ENCODE measurements around the gene NRDE2. TPM values are rescaled to one million over a fixed set of nuclear protein-coding genes. Genes with fewer than 3 reads are reported as not detected.
A peak's percentile ranks its signal among the peaks of the same experiment; 100 is the strongest.

Gene NRDE2
- polyA plus RNA-seq, 1 donor, result 15.8 TPM

GRCh38 chr14:90319173-90319572 is 12.6 kb downstream of the NRDE2 start:
- H3K36me3 ChIP-seq (ENCODE audit: control insufficient read depth, insufficient read depth, low read length), result peaks cover 21% of the 10 kb centered on the region
- DNase-seq, result no peak
- H3K4me3 ChIP-seq (ENCODE audit: low read length), result no peak overlapping the region
- H3K27me3 ChIP-seq (ENCODE audit: control insufficient read depth, insufficient read depth, low read length), result no peaks in the 10 kb centered on the region
- no peak overlapping the region for H3K27ac ChIP-seq (ENCODE audit: low read length)
- 100% methylated on average over 1 of the region's 3 CpGs for WGBS (ENCODE audit: insufficient coverage, low lambda C conversion rate)
- no peaks in the 10 kb centered on the region for H3K4me1 ChIP-seq (ENCODE audit: control insufficient read depth, insufficient read depth, low read length)
- H3K9me3 ChIP-seq (ENCODE audit: control insufficient read depth, low read depth, low read length), result peaks cover 5% of the 10 kb centered on the region

DNA sequence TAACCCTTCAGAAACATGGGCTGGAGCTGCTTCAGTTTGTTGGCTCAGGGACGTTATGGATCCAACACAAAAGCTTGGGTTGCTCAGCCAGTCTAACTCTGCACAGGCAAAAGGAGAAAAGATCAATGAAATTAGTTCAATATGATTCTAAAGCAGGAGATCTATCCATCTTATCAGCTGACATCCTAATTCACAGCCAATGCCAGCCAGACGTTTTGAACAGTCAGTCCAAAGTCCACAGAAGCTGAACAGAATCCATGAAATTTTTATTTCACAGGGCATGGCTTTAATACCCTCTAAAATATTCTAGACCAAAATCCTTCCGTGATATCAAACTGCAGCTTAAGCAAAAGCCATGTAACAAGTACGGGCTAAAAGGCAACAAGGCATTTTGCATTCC is 13.7 kb downstream of the NRDE2 start:
- H3K27ac ChIP-seq (ENCODE audit: low read length), result no peak overlapping the region
- H3K9me3 ChIP-seq (ENCODE audit: control insufficient read depth, low read depth, low read length), result peaks cover 5% of the 10 kb centered on the region
- peaks cover 29% of the 10 kb centered on the region for H3K36me3 ChIP-seq (ENCODE audit: control insufficient read depth, insufficient read depth, low read length)
- no CpG with 5 or more reads among the region's 4 CpGs for WGBS (ENCODE audit: insufficient coverage, low lambda C conversion rate)
- H3K27me3 ChIP-seq (ENCODE audit: control insufficient read depth, insufficient read depth, low read length), result no peaks in the 10 kb centered on the region
- no peak overlapping the region for H3K4me3 ChIP-seq (ENCODE audit: low read length)
- no peak for DNase-seq
- H3K4me1 ChIP-seq (ENCODE audit: control insufficient read depth, insufficient read depth, low read length), result no peaks in the 10 kb centered on the region

DNA sequence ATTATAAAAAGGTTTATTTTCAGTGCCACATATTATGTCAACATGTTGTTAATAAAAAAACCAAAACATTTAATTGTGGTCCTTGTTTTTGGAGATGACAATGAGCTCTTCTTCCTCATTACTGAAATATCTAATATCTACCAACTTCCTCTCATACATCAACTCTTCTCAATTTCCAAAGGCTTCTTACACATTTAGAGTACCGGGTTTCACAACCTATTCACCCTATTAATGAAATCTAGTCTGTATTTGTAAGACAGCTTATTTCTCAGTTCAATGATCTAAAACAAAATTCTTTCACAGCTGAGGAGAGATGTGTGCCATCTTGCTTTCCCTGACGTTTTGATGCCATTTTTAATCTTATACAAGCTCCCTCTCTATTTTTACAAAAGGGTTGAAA is 14.5 kb downstream of the NRDE2 start:
- Histone ChIP-seq H3K4me1 (ENCODE audit: control insufficient read depth, insufficient read depth, low read length) (no peaks in the 10 kb centered on the region), H3K36me3 (ENCODE audit: control insufficient read depth, insufficient read depth, low read length) (peaks cover 32% of the 10 kb centered on the region), H3K9me3 (ENCODE audit: control insufficient read depth, low read depth, low read length) (peaks cover 5% of the 10 kb centered on the region), H3K27me3 (ENCODE audit: control insufficient read depth, insufficient read depth, low read length) (no peaks in the 10 kb centered on the region), H3K4me3 (ENCODE audit: low read length) (no peak overlapping the region), H3K27ac (ENCODE audit: low read length) (no peak overlapping the region)
- DNase-seq, result no peak
- 100% methylated on average over 1 of the region's 2 CpGs for WGBS (ENCODE audit: insufficient coverage, low lambda C conversion rate)

DNA sequence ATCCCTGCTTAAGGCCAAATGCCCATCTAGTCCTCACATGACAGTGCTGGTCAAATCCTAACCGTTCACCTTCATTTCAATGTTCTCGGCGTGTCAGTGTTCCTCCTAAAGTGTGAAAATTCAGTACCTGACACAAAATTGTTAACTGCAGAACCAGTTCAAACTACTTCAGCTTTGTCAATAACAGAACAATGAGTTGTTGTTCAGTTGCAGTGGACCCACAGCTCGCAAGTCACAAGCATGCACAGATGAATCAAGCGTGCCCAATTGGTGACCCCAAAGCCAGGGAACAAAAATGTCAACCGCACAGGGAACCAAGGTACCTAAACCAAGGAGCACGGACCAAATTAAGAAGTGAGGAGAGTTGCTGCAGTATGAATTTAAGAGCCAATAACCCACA is 23.2 kb downstream of the NRDE2 start:
- no peak overlapping the region for H3K27ac ChIP-seq (ENCODE audit: low read length)
- no peaks in the 10 kb centered on the region for H3K27me3 ChIP-seq (ENCODE audit: control insufficient read depth, insufficient read depth, low read length)
- H3K4me1 ChIP-seq (ENCODE audit: control insufficient read depth, insufficient read depth, low read length), result peaks cover 27% of the 10 kb centered on the region
- H3K36me3 ChIP-seq (ENCODE audit: control insufficient read depth, insufficient read depth, low read length), result peaks cover 42% of the 10 kb centered on the region
- no peak for DNase-seq
- H3K4me3 ChIP-seq (ENCODE audit: low read length), result no peak overlapping the region
- 100% methylated on average over 1 of the region's 7 CpGs for WGBS (ENCODE audit: insufficient coverage, low lambda C conversion rate)
- no peaks in the 10 kb centered on the region for H3K9me3 ChIP-seq (ENCODE audit: control insufficient read depth, low read depth, low read length)

DNA sequence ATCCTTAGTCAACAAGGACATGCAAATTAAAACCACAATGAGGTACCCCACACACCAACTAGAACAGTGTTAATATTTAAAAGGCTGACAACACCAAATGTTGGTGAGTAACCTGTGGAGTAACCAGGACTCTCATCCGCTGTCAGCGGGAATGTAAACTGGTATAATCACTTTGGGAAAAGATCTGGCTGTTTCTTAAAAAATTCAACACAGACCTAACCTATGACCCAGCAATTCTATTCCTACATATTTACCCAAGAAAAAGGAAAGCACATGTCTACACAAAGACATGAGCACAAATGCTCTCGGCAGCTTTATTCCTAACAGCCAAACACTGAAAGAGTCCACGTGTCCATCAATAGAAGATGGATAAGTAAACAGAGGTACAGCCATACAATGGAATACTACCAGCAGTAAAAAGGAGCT is 26.6 kb downstream of the NRDE2 start:
- Histone ChIP-seq H3K9me3 (ENCODE audit: control insufficient read depth, low read depth, low read length) (no peaks in the 10 kb centered on the region), H3K4me1 (ENCODE audit: control insufficient read depth, insufficient read depth, low read length) (peaks cover 43% of the 10 kb centered on the region), H3K36me3 (ENCODE audit: control insufficient read depth, insufficient read depth, low read length) (peaks cover 24% of the 10 kb centered on the region), H3K4me3 (ENCODE audit: low read length) (no peak overlapping the region), H3K27me3 (ENCODE audit: control insufficient read depth, insufficient read depth, low read length) (no peaks in the 10 kb centered on the region), H3K27ac (ENCODE audit: low read length) (peak overlapping the region; percentile 78)
- DNase-seq, result peak in 1 of 2 donors; percentile 22
- no CpG with 5 or more reads among the region's 4 CpGs for WGBS (ENCODE audit: insufficient coverage, low lambda C conversion rate)

DNA sequence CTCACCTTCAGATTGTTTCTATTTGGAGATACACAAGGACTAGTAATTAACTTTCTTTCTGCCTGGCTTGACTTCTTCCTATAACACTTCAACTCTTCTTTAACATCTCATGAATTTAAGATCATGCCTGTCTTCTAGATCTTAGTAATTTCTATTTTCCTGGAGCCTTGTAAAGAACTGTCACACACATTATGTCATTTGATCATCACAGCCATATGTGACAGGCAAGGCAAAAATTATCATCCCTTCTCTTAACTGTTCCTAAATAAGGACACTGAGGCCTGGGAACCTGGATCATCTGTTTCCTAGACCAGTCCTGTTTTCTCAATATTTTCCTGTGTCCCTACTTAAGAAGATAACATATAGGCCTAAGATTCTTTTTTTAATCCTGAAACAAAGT is 27.2 kb downstream of the NRDE2 start:
- H3K27me3 ChIP-seq (ENCODE audit: control insufficient read depth, insufficient read depth, low read length), result no peaks in the 10 kb centered on the region
- DNase-seq, result peak in 1 of 2 donors; percentile 16
- no peaks in the 10 kb centered on the region for H3K9me3 ChIP-seq (ENCODE audit: control insufficient read depth, low read depth, low read length)
- no peak overlapping the region for H3K4me3 ChIP-seq (ENCODE audit: low read length)
- H3K4me1 ChIP-seq (ENCODE audit: control insufficient read depth, insufficient read depth, low read length), result peaks cover 43% of the 10 kb centered on the region
- H3K36me3 ChIP-seq (ENCODE audit: control insufficient read depth, insufficient read depth, low read length), result peaks cover 18% of the 10 kb centered on the region
- peak overlapping the region; percentile 78 for H3K27ac ChIP-seq (ENCODE audit: low read length)

DNA sequence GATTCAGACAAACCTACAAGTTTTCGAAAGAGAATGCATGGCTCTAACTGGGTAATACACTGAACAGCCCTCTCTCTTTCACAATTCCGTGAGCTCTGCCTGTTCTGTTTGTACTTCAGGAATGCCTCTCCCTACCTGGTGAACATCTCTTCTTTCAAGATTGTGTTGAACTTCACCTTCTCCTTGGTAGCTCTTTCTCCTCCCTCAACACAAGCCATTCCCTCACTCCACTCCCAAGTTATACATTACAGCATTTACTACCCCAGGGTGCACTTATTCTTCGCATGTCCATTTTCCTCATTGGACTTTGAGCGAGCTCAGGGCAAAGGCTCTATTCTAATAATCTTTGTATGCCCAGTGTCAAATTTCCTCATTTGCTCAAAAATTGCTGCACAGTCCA is 28.3 kb downstream of the NRDE2 start:
- H3K36me3 ChIP-seq (ENCODE audit: control insufficient read depth, insufficient read depth, low read length), result peaks cover 17% of the 10 kb centered on the region

DNA sequence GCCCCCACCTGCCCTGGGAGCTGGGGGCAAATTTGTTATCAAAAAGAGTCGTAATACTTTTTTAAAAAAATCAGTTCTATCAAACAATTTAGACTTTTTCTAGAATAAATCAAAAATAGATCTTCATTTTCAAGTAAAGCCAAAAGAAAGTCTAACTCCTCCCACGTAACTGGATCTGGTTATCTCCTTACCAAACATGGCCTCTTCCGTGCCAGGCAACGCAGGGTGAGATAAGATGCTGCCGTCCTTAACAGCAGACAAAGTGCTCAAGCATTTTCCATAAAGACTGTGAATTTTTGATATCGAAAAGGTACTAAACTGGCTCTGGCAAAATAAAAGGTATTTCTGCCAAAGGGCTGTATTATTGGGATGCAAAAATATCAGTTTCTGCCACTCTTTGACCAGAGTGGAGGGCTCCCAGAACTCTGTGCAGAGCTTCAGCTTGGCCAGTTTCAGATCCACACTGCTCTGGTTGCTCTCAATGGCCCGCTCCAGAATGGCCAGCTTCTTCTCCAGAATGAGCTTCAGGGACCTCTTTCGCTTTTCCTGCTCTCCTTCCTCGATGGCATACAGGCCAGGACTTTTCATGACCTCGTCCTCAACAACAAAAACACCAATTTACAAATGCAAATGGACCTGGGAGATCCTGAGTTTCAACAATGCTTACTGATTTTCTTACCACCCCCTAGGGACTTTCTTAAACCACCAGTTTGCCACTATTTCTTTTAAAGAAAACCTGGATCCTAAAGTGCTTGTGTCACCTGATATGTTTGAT is 29.0 kb downstream of the NRDE2 start:
- no peaks in the 10 kb centered on the region for H3K9me3 ChIP-seq (ENCODE audit: control insufficient read depth, low read depth, low read length)
- H3K27ac ChIP-seq (ENCODE audit: low read length), result peak overlapping the region; percentile 78
- peaks cover 14% of the 10 kb centered on the region for H3K36me3 ChIP-seq (ENCODE audit: control insufficient read depth, insufficient read depth, low read length)
- H3K4me1 ChIP-seq (ENCODE audit: control insufficient read depth, insufficient read depth, low read length), result peaks cover 46% of the 10 kb centered on the region
- H3K4me3 ChIP-seq (ENCODE audit: low read length), result no peak overlapping the region
- H3K27me3 ChIP-seq (ENCODE audit: control insufficient read depth, insufficient read depth, low read length), result no peaks in the 10 kb centered on the region
- DNase-seq, result peak in 1 of 2 donors; percentile 35
- WGBS (ENCODE audit: insufficient coverage, low lambda C conversion rate), result 0% methylated on average over 1 of the region's 10 CpGs

More for the DNA sequence above, 28.3 kb downstream of the NRDE2 start:
- Histone ChIP-seq H3K27me3 (ENCODE audit: control insufficient read depth, insufficient read depth, low read length) (no peaks in the 10 kb centered on the region), H3K4me3 (ENCODE audit: low read length) (no peak overlapping the region), H3K4me1 (ENCODE audit: control insufficient read depth, insufficient read depth, low read length) (peaks cover 44% of the 10 kb centered on the region), H3K27ac (ENCODE audit: low read length) (peak overlapping the region; percentile 78), H3K9me3 (ENCODE audit: control insufficient read depth, low read depth, low read length) (no peaks in the 10 kb centered on the region)
- 20% methylated on average over 1 of the region's 4 CpGs for WGBS (ENCODE audit: insufficient coverage, low lambda C conversion rate)
- DNase-seq, result peak; percentile 82 to 92

GRCh38 chr14:90301668-90302090 is 30.1 kb downstream of the NRDE2 start:
- WGBS (ENCODE audit: insufficient coverage, low lambda C conversion rate), result 0% methylated on average over 1 of the region's 5 CpGs
- Histone ChIP-seq H3K36me3 (ENCODE audit: control insufficient read depth, insufficient read depth, low read length) (peaks cover 13% of the 10 kb centered on the region), H3K4me3 (ENCODE audit: low read length) (no peak overlapping the region), H3K9me3 (ENCODE audit: control insufficient read depth, low read depth, low read length) (no peaks in the 10 kb centered on the region), H3K4me1 (ENCODE audit: control insufficient read depth, insufficient read depth, low read length) (peaks cover 46% of the 10 kb centered on the region), H3K27me3 (ENCODE audit: control insufficient read depth, insufficient read depth, low read length) (no peaks in the 10 kb centered on the region), H3K27ac (ENCODE audit: low read length) (peak overlapping the region; percentile 78)
- peak; percentile 42 to 65 for DNase-seq

- no CpG with 5 or more reads among the region's 6 CpGs for WGBS (ENCODE audit: insufficient coverage, low lambda C conversion rate)
- no peak overlapping the region for H3K4me3 ChIP-seq (ENCODE audit: low read length)
- peaks cover 44% of the 10 kb centered on the region for H3K4me1 ChIP-seq (ENCODE audit: control insufficient read depth, insufficient read depth, low read length)
- DNase-seq, result no peak
- no peaks in the 10 kb centered on the region for H3K27me3 ChIP-seq (ENCODE audit: control insufficient read depth, insufficient read depth, low read length)
- peaks cover 19% of the 10 kb centered on the region for H3K36me3 ChIP-seq (ENCODE audit: control insufficient read depth, insufficient read depth, low read length)
- no peak overlapping the region for H3K27ac ChIP-seq (ENCODE audit: low read length)
- H3K9me3 ChIP-seq (ENCODE audit: control insufficient read depth, low read depth, low read length), result no peaks in the 10 kb centered on the region
Observed at GRCh38 chr14:90301122-90301521, 30.6 kb downstream of the NRDE2 start.

GRCh38 chr14:90300611-90301047 is 31.1 kb downstream of the NRDE2 start:
- H3K27ac ChIP-seq (ENCODE audit: low read length), result no peak overlapping the region
- no peak for DNase-seq
- no CpG with 5 or more reads among the region's 2 CpGs for WGBS (ENCODE audit: insufficient coverage, low lambda C conversion rate)
- peaks cover 22% of the 10 kb centered on the region for H3K36me3 ChIP-seq (ENCODE audit: control insufficient read depth, insufficient read depth, low read length)
- no peak overlapping the region for H3K4me3 ChIP-seq (ENCODE audit: low read length)
- no peaks in the 10 kb centered on the region for H3K27me3 ChIP-seq (ENCODE audit: control insufficient read depth, insufficient read depth, low read length)
- H3K9me3 ChIP-seq (ENCODE audit: control insufficient read depth, low read depth, low read length), result no peaks in the 10 kb centered on the region
- peaks cover 39% of the 10 kb centered on the region for H3K4me1 ChIP-seq (ENCODE audit: control insufficient read depth, insufficient read depth, low read length)
